Measurements from ENCODE around the gene C10orf71.

C10orf71 gene

GRCh38 chr10:49359349-49360270 is 60.6 kb downstream of the C10orf71 start:
- Mint-ChIP-seq H3K27ac (no peak overlapping the region), H3K27me3 (peaks cover 11% of the 10 kb centered on the region), H3K36me3 (ENCODE audit: low read depth) (no peaks in the 10 kb centered on the region), H3K9me3 (peaks cover 9% of the 10 kb centered on the region), H3K4me1 (ENCODE audit: low read depth) (peaks cover 6% of the 10 kb centered on the region), H3K4me3 (no peak overlapping the region)

GRCh38 chr10:49360271-49361177 is 61.6 kb downstream of the C10orf71 start:
- Mint-ChIP-seq H3K27me3 (peaks cover 11% of the 10 kb centered on the region), H3K36me3 (ENCODE audit: low read depth) (no peaks in the 10 kb centered on the region), H3K27ac (no peak overlapping the region), H3K4me1 (ENCODE audit: low read depth) (peaks cover 6% of the 10 kb centered on the region), H3K9me3 (peaks cover 9% of the 10 kb centered on the region), H3K4me3 (no peak overlapping the region)

- Mint-ChIP-seq H3K4me1 (ENCODE audit: low read depth) (peaks cover 6% of the 10 kb centered on the region), H3K27ac (no peak overlapping the region), H3K36me3 (ENCODE audit: low read depth) (no peaks in the 10 kb centered on the region), H3K27me3 (peaks cover 5% of the 10 kb centered on the region), H3K4me3 (no peak overlapping the region), H3K9me3 (peaks cover 9% of the 10 kb centered on the region)
Measured at GRCh38 chr10:49361178-49361554, 62.2 kb downstream of the C10orf71 start.

DNA sequence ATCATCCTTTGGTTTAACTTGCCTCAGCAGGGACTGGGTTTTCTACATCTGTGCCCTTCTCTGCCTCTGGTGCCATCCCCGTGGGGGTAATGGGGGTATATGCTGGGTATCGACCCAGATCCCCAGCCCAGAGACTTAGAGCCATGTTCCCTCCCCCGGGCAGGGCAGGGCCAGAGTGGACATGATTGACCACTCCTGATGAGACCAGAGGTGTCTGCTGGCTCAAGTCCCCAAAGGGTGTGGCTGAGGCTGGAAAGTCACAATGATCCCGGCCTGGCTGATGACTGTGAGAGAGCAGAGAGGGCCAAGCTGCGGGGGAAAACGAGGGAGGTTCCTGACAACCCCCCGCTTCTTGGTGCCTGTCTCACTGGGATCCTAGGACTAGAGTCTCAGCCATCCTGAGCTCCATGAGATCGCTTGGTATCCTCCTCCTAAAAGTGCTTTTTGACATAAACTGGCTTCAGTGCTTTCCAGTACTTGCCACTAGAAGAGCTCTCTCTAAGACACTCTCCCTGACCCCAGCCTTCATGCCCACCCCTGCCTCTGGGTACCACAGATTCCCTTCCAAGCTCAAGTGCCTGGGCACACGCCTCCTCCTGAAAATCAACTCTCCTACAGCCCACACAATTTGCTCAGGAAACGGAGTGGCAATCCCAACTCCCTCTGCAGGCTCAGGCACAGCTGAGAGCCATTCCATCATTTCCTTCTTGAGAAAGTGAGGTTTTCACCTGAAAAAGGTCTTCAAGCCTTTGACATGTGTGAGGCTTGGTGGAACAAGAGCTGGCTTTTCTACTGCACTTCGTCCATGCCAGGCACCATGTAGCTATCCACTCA is 63.0 kb downstream of the C10orf71 start:
- peaks cover 7% of the 10 kb centered on the region for H3K9me3 Mint-ChIP-seq
- H3K27me3 Mint-ChIP-seq = peaks cover 5% of the 10 kb centered on the region
- no peaks in the 10 kb centered on the region for H3K36me3 Mint-ChIP-seq (ENCODE audit: low read depth)
- no peak overlapping the region for H3K27ac Mint-ChIP-seq
- no peak overlapping the region for H3K4me3 Mint-ChIP-seq
- peaks cover 4% of the 10 kb centered on the region for H3K4me1 Mint-ChIP-seq (ENCODE audit: low read depth)

- Mint-ChIP-seq H3K4me3 (no peak overlapping the region), H3K4me1 (ENCODE audit: low read depth) (peaks cover 3% of the 10 kb centered on the region)
Measured at GRCh38 chr10:49362596-49363260, 63.8 kb downstream of the C10orf71 start.

DNA sequence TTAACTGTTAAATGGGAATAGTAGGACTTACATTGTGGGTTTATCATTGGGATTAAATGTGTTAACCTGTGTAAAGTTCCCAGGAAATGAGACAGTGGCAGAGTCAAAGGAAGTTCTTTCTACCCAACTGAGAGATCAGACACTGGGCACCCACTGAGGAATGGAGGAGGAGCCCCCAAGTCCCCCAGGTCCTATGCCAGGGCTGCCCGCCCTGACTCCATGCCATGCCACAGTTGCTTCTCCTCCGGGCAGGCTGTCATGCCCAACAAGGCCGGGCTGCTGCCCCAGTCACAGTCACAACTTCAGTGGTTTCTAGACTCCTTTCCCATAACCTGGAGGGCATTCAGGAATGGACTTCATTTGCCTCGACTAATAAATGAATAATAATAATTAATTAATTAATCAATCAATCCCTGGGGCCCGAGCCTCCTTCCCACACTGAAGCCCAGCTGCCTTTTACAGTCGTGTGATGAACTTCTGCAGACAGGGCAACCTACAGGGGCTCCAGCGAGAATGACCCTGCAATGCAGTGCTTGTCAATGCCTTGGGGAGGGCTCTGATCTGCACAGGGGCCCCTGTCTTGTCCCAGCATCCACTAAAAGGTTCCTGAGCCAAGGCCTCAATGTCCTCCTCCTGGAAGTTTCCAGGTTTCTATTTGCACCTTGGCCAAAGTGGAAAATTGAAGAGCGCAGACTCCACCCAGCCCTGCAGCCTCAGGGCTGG is 64.5 kb downstream of the C10orf71 start:
- Mint-ChIP-seq H3K36me3 (ENCODE audit: low read depth) (no peaks in the 10 kb centered on the region), H3K27me3 (peaks cover 4% of the 10 kb centered on the region), H3K9me3 (no peaks in the 10 kb centered on the region), H3K4me3 (no peak overlapping the region), H3K4me1 (ENCODE audit: low read depth) (peaks cover 3% of the 10 kb centered on the region), H3K27ac (no peak overlapping the region)

More at GRCh38 chr10:49362596-49363260, 63.8 kb downstream of the C10orf71 start:
- H3K27ac Mint-ChIP-seq = no peak overlapping the region
- no peaks in the 10 kb centered on the region for H3K36me3 Mint-ChIP-seq (ENCODE audit: low read depth)
- H3K9me3 Mint-ChIP-seq = peaks cover 3% of the 10 kb centered on the region
- peaks cover 5% of the 10 kb centered on the region for H3K27me3 Mint-ChIP-seq

- Mint-ChIP-seq H3K9me3 (no peaks in the 10 kb centered on the region), H3K27ac (no peak overlapping the region), H3K4me3 (no peak overlapping the region), H3K36me3 (ENCODE audit: low read depth) (no peaks in the 10 kb centered on the region), H3K4me1 (ENCODE audit: low read depth) (peaks cover 3% of the 10 kb centered on the region), H3K27me3 (no peaks in the 10 kb centered on the region)
Measured at GRCh38 chr10:49364051-49364450, 65.1 kb downstream of the C10orf71 start.

DNA sequence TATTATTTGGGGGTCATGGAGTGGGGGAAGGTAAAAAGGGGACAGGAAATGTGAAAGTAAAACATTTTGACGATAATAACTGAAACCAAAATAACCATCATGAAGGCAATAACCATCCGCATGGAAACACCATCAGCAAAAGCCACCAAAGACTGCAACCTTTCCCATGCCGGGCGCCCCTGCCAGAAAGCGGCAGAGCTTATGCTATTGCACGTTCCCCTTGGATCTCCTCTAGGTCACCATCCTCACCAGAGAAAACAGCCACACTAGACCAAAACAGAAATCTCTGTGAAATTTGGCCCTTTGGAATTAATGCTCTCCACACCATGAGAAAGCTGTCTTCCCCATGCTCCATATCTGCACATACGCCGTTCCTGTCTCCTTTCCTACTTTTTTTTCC is 65.8 kb downstream of the C10orf71 start:
- H3K9me3 Mint-ChIP-seq = no peaks in the 10 kb centered on the region
- no peak overlapping the region for H3K4me3 Mint-ChIP-seq
- H3K36me3 Mint-ChIP-seq (ENCODE audit: low read depth) = no peaks in the 10 kb centered on the region
- peaks cover 3% of the 10 kb centered on the region for H3K4me1 Mint-ChIP-seq (ENCODE audit: low read depth)
- no peaks in the 10 kb centered on the region for H3K27me3 Mint-ChIP-seq
- H3K27ac Mint-ChIP-seq = no peak overlapping the region

GRCh38 chr10:49365275-49365674 is 66.3 kb downstream of the C10orf71 start:
- Mint-ChIP-seq H3K36me3 (ENCODE audit: low read depth) (no peaks in the 10 kb centered on the region), H3K9me3 (no peaks in the 10 kb centered on the region), H3K4me3 (no peak overlapping the region), H3K27me3 (no peaks in the 10 kb centered on the region), H3K4me1 (ENCODE audit: low read depth) (peaks cover 3% of the 10 kb centered on the region), H3K27ac (no peak overlapping the region)

GRCh38 chr10:49365675-49366415 is 66.9 kb downstream of the C10orf71 start:
- no peak overlapping the region for H3K27ac Mint-ChIP-seq
- peaks cover 3% of the 10 kb centered on the region for H3K4me1 Mint-ChIP-seq (ENCODE audit: low read depth)
- H3K36me3 Mint-ChIP-seq (ENCODE audit: low read depth) = no peaks in the 10 kb centered on the region
- no peak overlapping the region for H3K4me3 Mint-ChIP-seq
- H3K9me3 Mint-ChIP-seq = no peaks in the 10 kb centered on the region
- peaks cover 2% of the 10 kb centered on the region for H3K27me3 Mint-ChIP-seq

DNA sequence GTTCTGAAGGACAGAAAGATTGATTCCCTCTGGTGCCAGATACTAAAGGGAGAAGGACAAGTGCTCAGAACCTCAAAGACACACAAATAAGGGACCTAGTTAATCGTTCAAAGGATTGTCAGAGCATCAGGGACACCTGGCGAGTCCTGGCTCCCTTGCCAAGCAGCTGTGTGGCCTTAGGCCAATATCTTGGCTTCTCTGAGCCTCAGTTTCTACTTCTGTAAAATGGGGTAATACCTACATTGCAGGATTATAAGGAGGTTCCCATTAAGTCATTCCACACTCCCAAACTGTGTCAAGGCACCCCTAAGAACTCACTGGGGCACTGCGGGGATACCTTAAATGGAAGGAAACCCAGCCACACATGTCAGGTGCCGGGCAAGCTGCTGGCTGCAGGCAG is 67.5 kb downstream of the C10orf71 start:
- H3K4me3 Mint-ChIP-seq = no peak overlapping the region
- H3K36me3 Mint-ChIP-seq (ENCODE audit: low read depth) = no peaks in the 10 kb centered on the region
- peaks cover 3% of the 10 kb centered on the region for H3K4me1 Mint-ChIP-seq (ENCODE audit: low read depth)
- H3K9me3 Mint-ChIP-seq = no peaks in the 10 kb centered on the region
- peaks cover 3% of the 10 kb centered on the region for H3K27me3 Mint-ChIP-seq
- H3K27ac Mint-ChIP-seq = no peak overlapping the region

DNA sequence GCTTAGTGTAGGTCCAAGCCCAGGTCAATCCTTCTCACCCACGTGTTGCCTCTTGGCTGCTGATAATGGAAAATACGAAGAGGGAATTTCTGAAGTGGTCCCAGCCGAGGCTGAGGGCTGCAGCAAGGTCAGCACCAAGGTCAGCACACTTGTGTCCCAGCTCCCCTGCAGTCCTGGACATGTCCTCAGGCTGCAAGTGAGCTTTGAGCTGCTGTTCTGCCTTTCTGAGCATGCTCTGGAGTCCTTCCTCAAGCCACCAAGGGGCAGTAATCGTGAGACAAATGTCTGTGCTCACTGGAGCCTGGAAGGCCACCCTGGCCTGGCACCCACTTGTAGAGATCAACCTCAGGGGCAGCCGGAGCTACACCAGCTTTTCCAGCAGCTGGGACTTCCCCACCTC is 68.6 kb downstream of the C10orf71 start:
- Mint-ChIP-seq H3K4me3 (no peak overlapping the region), H3K36me3 (ENCODE audit: low read depth) (no peaks in the 10 kb centered on the region), H3K27me3 (peaks cover 10% of the 10 kb centered on the region), H3K9me3 (no peaks in the 10 kb centered on the region), H3K4me1 (ENCODE audit: low read depth) (peaks cover 3% of the 10 kb centered on the region), H3K27ac (no peak overlapping the region)

- no peaks in the 10 kb centered on the region for H3K36me3 Mint-ChIP-seq (ENCODE audit: low read depth)
- peaks cover 12% of the 10 kb centered on the region for H3K27me3 Mint-ChIP-seq
- H3K4me3 Mint-ChIP-seq = no peak overlapping the region
- H3K27ac Mint-ChIP-seq = no peak overlapping the region
- H3K4me1 Mint-ChIP-seq (ENCODE audit: low read depth) = no peaks in the 10 kb centered on the region
- no peaks in the 10 kb centered on the region for H3K9me3 Mint-ChIP-seq
Measured at GRCh38 chr10:49368256-49368655, 69.3 kb downstream of the C10orf71 start.
